ENCODE results near the gene LPP. TPM values are rescaled to one million over a fixed set of nuclear protein-coding genes. Genes with fewer than 3 reads are reported as not detected.

LPP gene
- total RNA-seq, 1 donor from 2014 or later: 184 TPM

DNA sequence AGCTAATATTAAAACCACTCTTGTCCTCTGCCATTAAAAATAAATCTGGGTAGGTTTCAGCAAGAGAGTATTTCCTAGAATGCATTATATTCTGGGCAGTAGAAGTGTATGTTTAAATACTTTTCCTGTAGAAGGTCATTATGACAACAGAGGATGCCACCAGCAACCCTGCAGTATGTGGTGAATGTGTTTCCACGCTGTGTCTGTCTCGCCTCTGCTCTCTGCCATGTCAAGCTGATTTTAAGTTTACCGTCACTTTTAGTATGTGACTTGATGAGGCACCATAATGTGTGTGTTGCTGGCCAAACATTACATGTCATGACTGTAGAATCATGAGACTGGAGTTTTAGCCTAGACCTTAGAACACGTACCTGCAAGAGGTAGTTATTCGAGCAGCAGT is 211.2 kb downstream of the LPP start:
- no peaks in the 10 kb centered on the region for H3K9me3 Mint-ChIP-seq (ENCODE audit: unreplicated experiment)
- peak overlapping the region; percentile 37 for H3K27ac Mint-ChIP-seq (ENCODE audit: unreplicated experiment)
- no peak overlapping the region for H3K4me3 Mint-ChIP-seq (ENCODE audit: unreplicated experiment)
- no peaks in the 10 kb centered on the region for H3K27me3 Mint-ChIP-seq (ENCODE audit: unreplicated experiment)
- TF ChIP-seq, protein P1, sequence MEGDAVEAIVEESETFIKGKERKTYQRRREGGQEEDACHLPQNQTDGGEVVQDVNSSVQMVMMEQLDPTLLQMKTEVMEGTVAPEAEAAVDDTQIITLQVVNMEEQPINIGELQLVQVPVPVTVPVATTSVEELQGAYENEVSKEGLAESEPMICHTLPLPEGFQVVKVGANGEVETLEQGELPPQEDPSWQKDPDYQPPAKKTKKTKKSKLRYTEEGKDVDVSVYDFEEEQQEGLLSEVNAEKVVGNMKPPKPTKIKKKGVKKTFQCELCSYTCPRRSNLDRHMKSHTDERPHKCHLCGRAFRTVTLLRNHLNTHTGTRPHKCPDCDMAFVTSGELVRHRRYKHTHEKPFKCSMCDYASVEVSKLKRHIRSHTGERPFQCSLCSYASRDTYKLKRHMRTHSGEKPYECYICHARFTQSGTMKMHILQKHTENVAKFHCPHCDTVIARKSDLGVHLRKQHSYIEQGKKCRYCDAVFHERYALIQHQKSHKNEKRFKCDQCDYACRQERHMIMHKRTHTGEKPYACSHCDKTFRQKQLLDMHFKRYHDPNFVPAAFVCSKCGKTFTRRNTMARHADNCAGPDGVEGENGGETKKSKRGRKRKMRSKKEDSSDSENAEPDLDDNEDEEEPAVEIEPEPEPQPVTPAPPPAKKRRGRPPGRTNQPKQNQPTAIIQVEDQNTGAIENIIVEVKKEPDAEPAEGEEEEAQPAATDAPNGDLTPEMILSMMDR (IDR thresholded peaks at IDR 0.05): no peak
- H3K4me1 Mint-ChIP-seq (ENCODE audit: unreplicated experiment): peaks cover 40% of the 10 kb centered on the region
- H3K36me3 Mint-ChIP-seq (ENCODE audit: unreplicated experiment): peaks cover 2% of the 10 kb centered on the region
- DNase-seq (ENCODE audit: extremely low spot score, unreplicated experiment): no peak

DNA sequence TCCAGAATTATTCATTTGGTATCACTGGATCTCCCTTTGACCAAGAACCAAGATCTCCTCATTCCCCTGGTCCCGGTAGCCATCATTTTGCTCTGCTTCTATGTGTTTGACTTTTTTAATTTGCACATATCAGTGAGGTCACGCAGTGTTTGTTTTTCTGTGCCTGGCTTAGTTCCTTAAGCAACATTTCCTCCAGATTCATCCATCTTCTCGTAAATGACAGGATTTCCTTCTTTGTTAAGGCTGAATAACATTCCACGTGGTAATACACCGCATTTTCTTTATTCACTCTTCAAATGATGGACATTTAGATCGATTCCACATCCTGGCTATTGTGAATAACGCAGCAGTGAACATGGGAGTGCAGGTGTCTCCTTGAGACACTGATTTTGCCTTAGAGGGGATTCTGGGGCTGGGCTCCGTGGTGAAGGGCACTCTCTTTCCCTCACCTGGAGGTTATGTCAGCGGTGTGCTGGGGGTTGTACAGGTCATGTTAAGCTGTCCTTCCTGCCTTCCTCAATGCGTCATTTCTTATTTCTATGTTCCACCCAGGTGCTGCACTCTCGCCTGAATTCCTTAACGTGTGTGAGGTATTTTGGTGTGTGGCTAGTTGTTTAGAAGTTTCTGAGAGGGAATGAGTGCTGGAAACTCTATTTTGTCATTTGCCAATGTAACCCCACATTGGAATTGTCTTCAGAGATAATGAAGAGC is 212.2 kb downstream of the LPP start:
- Mint-ChIP-seq H3K9me3 (ENCODE audit: unreplicated experiment) (no peaks in the 10 kb centered on the region), H3K27me3 (ENCODE audit: unreplicated experiment) (no peaks in the 10 kb centered on the region), H3K36me3 (ENCODE audit: unreplicated experiment) (peaks cover 2% of the 10 kb centered on the region), H3K4me3 (ENCODE audit: unreplicated experiment) (no peak overlapping the region), H3K27ac (ENCODE audit: unreplicated experiment) (peak overlapping the region; percentile 19), H3K4me1 (ENCODE audit: unreplicated experiment) (peaks cover 40% of the 10 kb centered on the region)
- TF ChIP-seq, protein P1 (IDR thresholded peaks at IDR 0.05): no peak
- DNase-seq (ENCODE audit: extremely low spot score, unreplicated experiment): no peak

DNA sequence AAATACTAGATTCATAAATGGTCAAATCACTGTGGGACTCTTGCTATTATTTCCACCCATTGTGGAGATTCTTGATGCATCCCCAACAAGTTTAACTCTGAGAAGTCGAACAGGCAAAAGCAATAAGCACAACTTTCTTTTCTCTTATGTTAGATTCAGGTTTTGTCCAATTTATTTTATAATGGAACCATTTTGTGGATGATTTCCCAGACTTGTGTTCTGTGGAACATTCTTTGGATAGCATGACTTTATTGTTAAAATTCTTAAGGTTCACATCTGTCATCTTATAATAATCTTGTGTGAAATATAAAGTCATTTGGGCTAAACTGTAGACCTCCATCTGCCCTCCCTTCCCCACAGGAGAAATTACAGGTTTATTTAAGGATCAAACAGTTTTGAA is 213.7 kb downstream of the LPP start:
- TF ChIP-seq, protein P1 (IDR thresholded peaks at IDR 0.05): no peak
- Mint-ChIP-seq H3K4me1 (ENCODE audit: unreplicated experiment) (peaks cover 35% of the 10 kb centered on the region), H3K36me3 (ENCODE audit: unreplicated experiment) (peaks cover 2% of the 10 kb centered on the region), H3K27ac (ENCODE audit: unreplicated experiment) (peak overlapping the region; percentile 60), H3K9me3 (ENCODE audit: unreplicated experiment) (no peaks in the 10 kb centered on the region), H3K4me3 (ENCODE audit: unreplicated experiment) (no peak overlapping the region), H3K27me3 (ENCODE audit: unreplicated experiment) (no peaks in the 10 kb centered on the region)
- no peak for DNase-seq (ENCODE audit: extremely low spot score, unreplicated experiment)

DNA sequence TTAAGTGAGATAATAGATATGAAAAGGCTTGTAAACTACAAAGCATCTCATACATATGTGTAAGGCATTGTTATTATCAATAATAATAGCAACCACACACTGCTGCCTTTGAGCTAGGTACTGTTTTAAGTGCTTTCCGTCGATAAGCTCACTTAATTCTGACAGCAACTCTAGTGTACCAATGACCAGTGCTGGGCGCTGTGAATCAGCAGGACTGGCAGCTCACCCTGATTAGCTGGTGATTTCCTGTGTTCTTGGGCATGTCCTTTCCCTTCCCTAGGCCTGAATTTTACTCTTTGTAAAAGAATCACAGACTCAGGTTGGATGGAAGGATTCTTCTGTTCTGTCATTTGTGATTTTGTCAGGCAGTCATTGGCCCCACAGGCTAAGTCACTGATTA is 215.6 kb downstream of the LPP start:
- Mint-ChIP-seq H3K36me3 (ENCODE audit: unreplicated experiment) (peaks cover 4% of the 10 kb centered on the region), H3K4me1 (ENCODE audit: unreplicated experiment) (peaks cover 26% of the 10 kb centered on the region), H3K9me3 (ENCODE audit: unreplicated experiment) (no peaks in the 10 kb centered on the region), H3K4me3 (ENCODE audit: unreplicated experiment) (no peak overlapping the region), H3K27me3 (ENCODE audit: unreplicated experiment) (no peaks in the 10 kb centered on the region), H3K27ac (ENCODE audit: unreplicated experiment) (no peak overlapping the region)
- TF ChIP-seq, protein P1 (IDR thresholded peaks at IDR 0.05): no peak
- no peak for DNase-seq (ENCODE audit: extremely low spot score, unreplicated experiment)

DNA sequence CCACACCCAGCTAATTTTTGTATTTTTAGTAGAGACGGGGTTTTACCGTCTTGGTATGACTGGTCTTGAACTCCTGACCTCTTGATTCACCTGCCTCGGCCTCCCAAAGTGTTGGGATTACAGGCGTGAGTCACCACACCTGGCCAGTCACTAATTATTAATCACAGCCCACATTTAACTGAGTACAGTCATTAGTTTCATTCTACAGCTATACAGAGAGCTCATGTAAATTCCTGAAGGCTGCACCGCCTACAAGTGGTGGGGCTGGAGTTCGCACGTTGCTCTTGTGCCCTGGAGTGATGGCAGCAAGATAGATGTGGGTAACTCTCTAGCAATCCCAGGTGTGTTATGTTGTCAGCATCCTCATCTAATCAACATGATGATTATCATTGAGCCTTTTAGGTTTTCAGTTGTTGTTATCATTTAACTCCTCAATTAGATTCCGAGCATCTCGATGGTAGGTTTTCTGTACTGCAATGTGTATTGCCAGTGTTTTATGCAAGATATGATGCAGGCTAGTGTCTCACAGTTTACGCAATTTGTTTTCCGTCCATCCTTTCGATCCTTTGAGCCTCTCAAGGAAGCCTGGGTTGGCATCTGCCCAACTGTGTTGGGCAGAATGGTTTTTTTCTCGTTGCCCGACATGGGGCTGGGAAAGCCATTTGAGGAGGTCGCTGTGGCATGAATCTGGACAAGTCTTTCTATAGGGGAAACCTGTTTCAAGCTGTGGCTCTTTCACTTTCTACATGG is 216.3 kb downstream of the LPP start:
- Mint-ChIP-seq H3K27me3 (ENCODE audit: unreplicated experiment) (no peaks in the 10 kb centered on the region), H3K27ac (ENCODE audit: unreplicated experiment) (peak overlapping the region; percentile 14), H3K9me3 (ENCODE audit: unreplicated experiment) (no peaks in the 10 kb centered on the region), H3K4me3 (ENCODE audit: unreplicated experiment) (no peak overlapping the region), H3K36me3 (ENCODE audit: unreplicated experiment) (peaks cover 4% of the 10 kb centered on the region), H3K4me1 (ENCODE audit: unreplicated experiment) (peaks cover 20% of the 10 kb centered on the region)
- no peak for DNase-seq (ENCODE audit: extremely low spot score, unreplicated experiment)
- TF ChIP-seq, protein P1 (IDR thresholded peaks at IDR 0.05): no peak

Data from osteocyte (in vitro differentiated cells).